Uterus (tissue), 4 donors: Measurements from ENCODE around the gene ATP11A. TPM values are rescaled to one million over a fixed set of nuclear protein-coding genes. Genes with fewer than 3 reads are reported as not detected.
"Not testable (repeated sequence)": the region's sequence is repeated elsewhere in the genome, so short reads cannot be mapped to it uniquely, and the experiment has no call there.

Experiments
- DNase-seq, 2 donors: peaks; one replicate each; pipeline ENCODE4 v3.0.0-alpha.2; 2019 to 2020
- H3K27ac ChIP-seq, 2 donors: fragments of 200-600 bp; sonication (generic); 1 replicate in 1 of 2; 2 replicates in 1 of 2; pipeline ENCODE4 v1.5.1; 2016 to 2018
- H3K27me3 ChIP-seq, 2 donors: fragments of 200-600 bp; sonication (generic); one replicate each; pipeline ENCODE4 v1.5.1; 2018 to 2019; ENCODE audit warnings: control low read depth in 1 of 2
- H3K36me3 ChIP-seq, 2 donors: fragments of 200-600 bp; sonication (generic); one replicate each; pipeline ENCODE4 v1.5.1; 2019; ENCODE audit warnings: control low read depth in 1 of 2
- H3K4me1 ChIP-seq, 2 donors: fragments of 200-600 bp; sonication (generic); one replicate each; pipeline ENCODE4 v1.5.1; 2018 to 2019; ENCODE audit warnings: control low read depth in 1 of 2
- H3K4me3 ChIP-seq, 2 donors: fragments of 200-600 bp; sonication (generic); 1 replicate in 1 of 2; 2 replicates in 1 of 2; pipeline ENCODE4 v1.5.1; 2018 to 2019; ENCODE audit warnings: mild to moderate bottlenecking in 1 of 2
- H3K9me3 ChIP-seq, 2 donors: fragments of 200-600 bp; sonication (generic); one replicate each; pipeline ENCODE4 v1.5.1; 2019; ENCODE audit warnings: control low read depth in 1 of 2
- POLR2A ChIP-seq, 2 donors: fragments of 450-650 bp; IDR thresholded peaks; one replicate each; pipeline ENCODE4 v1.6.1; 2016; ENCODE audit warnings: antibody characterized with exemption in 2 of 2, mild to moderate bottlenecking in 1 of 2, moderate library complexity in 1 of 2
- intact Hi-C: fragments of 100-400 bp; cut with DNase I; formaldehyde crosslinking; loops from one replicate; pipeline ENCODE4 v1.15.1; 2023; ENCODE audit warnings: low total_unique reads
- total RNA-seq, 4 donors: library from RNA; depleted of rRNA in 3 of 4; stranded (reverse); fragments of >200 nt in 3 of 4; gene quantifications; one replicate each; pipeline versions ENCODE4 v1.1.0 to v1.2.4, GENCODE V29; 2014 to 2023
- TF ChIP-seq, protein P1 (sequence below), 4 experiments: fragments of 200-600 bp in 2 of 4; fragments of 450-650 bp in 2 of 4; sonication (generic) in 2 of 4; IDR thresholded peaks; one replicate each; pipeline ENCODE4 v1.5.1; 2016 to 2019; ENCODE audit warnings: antibody characterized with exemption in 4 of 4, mild to moderate bottlenecking in 2 of 4, moderate library complexity in 1 of 4
- donor health status: DM: yes; HTN: yes; CAD: no.

The ATP11A gene
- total RNA-seq, 4 donors from 2014 or later, result 12.8 to 149 (median 22.8) TPM

GRCh38 chr13:112704308-112705145 lies 14.7 kb downstream of the ATP11A start:
- no peaks in the 10 kb centered on the region for H3K9me3 ChIP-seq
- no peaks in the 10 kb centered on the region for H3K36me3 ChIP-seq
- H3K27ac ChIP-seq, result peak overlapping the region; percentile 25 to 56
- H3K4me3 ChIP-seq, result no peak overlapping the region
- H3K4me1 ChIP-seq, result peaks cover 0 to 6% of the 10 kb centered on the region in 2 donors
- peak in 1 of 2 donors; percentile 36 for DNase-seq
- intact Hi-C loops, result no loop called here
- no peaks in the 10 kb centered on the region for H3K27me3 ChIP-seq
- TF ChIP-seq POLR2A (IDR thresholded peaks at IDR 0.05), result no peak
- TF ChIP-seq, protein P1, sequence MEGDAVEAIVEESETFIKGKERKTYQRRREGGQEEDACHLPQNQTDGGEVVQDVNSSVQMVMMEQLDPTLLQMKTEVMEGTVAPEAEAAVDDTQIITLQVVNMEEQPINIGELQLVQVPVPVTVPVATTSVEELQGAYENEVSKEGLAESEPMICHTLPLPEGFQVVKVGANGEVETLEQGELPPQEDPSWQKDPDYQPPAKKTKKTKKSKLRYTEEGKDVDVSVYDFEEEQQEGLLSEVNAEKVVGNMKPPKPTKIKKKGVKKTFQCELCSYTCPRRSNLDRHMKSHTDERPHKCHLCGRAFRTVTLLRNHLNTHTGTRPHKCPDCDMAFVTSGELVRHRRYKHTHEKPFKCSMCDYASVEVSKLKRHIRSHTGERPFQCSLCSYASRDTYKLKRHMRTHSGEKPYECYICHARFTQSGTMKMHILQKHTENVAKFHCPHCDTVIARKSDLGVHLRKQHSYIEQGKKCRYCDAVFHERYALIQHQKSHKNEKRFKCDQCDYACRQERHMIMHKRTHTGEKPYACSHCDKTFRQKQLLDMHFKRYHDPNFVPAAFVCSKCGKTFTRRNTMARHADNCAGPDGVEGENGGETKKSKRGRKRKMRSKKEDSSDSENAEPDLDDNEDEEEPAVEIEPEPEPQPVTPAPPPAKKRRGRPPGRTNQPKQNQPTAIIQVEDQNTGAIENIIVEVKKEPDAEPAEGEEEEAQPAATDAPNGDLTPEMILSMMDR (IDR thresholded peaks at IDR 0.05), result no peak

DNA sequence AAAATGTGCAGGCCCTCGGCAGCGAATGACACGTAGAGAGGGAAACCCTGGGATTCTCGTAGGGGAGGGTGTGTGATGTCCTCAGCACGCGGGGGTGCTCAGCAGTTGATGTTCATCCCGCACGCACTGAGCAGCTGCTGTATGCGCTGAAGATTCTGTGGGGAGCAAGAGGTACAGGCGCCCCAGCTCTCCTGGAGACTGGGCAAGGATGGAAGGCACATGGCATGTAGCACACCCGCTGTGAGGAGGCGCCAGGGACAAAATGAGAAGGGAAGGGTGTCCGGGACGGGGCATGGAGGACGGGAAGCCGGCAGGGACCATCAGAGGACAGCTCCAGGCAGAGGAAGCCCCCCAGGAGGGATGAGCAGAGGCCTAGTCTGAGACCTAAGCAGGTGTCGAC lies 15.4 kb downstream of the ATP11A start:
- H3K27me3 ChIP-seq, result no peaks in the 10 kb centered on the region
- intact Hi-C loops, result no loop called here
- peaks cover 0 to 7% of the 10 kb centered on the region in 2 donors for H3K4me1 ChIP-seq
- no peak overlapping the region for H3K4me3 ChIP-seq
- TF ChIP-seq, protein P1 (IDR thresholded peaks at IDR 0.05), result no peak
- TF ChIP-seq POLR2A (IDR thresholded peaks at IDR 0.05), result no peak
- peak overlapping the region; percentile 5 to 56 for H3K27ac ChIP-seq
- no peaks in the 10 kb centered on the region for H3K36me3 ChIP-seq
- no peaks in the 10 kb centered on the region for H3K9me3 ChIP-seq
- DNase-seq, result peak in 1 of 2 donors; percentile 19

GRCh38 chr13:112706171-112706570 lies 16.3 kb downstream of the ATP11A start:
- Histone ChIP-seq H3K27ac (peak overlapping the region; percentile 2 to 5), H3K36me3 (no peaks in the 10 kb centered on the region), H3K4me1 (peaks cover 0 to 16% of the 10 kb centered on the region in 2 donors), H3K27me3 (no peaks in the 10 kb centered on the region), H3K9me3 (no peaks in the 10 kb centered on the region), H3K4me3 (no peak overlapping the region)
- TF ChIP-seq POLR2A (IDR thresholded peaks at IDR 0.05), result no peak
- TF ChIP-seq, protein P1 (IDR thresholded peaks at IDR 0.05), result no peak
- peak in 1 of 2 donors; percentile 44 for DNase-seq
- intact Hi-C loops, result no loop called here

- Histone ChIP-seq H3K9me3 (no peaks in the 10 kb centered on the region), H3K27ac (no peak overlapping the region), H3K27me3 (no peaks in the 10 kb centered on the region), H3K4me3 (no peak overlapping the region), H3K36me3 (no peaks in the 10 kb centered on the region), H3K4me1 (peaks cover 0 to 16% of the 10 kb centered on the region in 2 donors)
- intact Hi-C loops, result no loop called here
- DNase-seq, result peak in 1 of 2 donors; percentile 9
- no peak for TF ChIP-seq POLR2A (IDR thresholded peaks at IDR 0.05)
Observed at GRCh38 chr13:112708560-112709240, 18.9 kb downstream of the ATP11A start.

GRCh38 chr13:112709316-112709715 lies 19.5 kb downstream of the ATP11A start:
- H3K36me3 ChIP-seq, DNase-seq, H3K27ac ChIP-seq, H3K4me3 ChIP-seq, intact Hi-C loops, H3K9me3 ChIP-seq, H3K27me3 ChIP-seq: not testable (repeated sequence)
- H3K4me1 ChIP-seq, result peaks cover 0 to 16% of the 10 kb centered on the region in 2 donors
